Neural cell (in vitro differentiated cells): Measurements from ENCODE around the gene FARP1. TPM values are rescaled to one million over a fixed set of nuclear protein-coding genes. Genes with fewer than 3 reads are reported as not detected.

Source experiments
- H2AFZ ChIP-seq: fragments of 200-600, 300-800 bp; sonication (generic), shearing (Covaris generic); 2 replicates; pipeline ENCODE4 v1.6.0; 2014; ENCODE audit warnings: low read depth, mild to moderate bottlenecking, antibody characterized with exemption, low read length, moderate library complexity
- H3F3A ChIP-seq: fragments of 200-600 bp; shearing (Covaris generic); 2 replicates; pipeline ENCODE4 v1.6.1; 2016; ENCODE audit warnings: mild to moderate bottlenecking, moderate library complexity, mixed read lengths, antibody characterized with exemption, low read length; ENCODE audit not compliant: insufficient read depth, poor library complexity, severe bottlenecking
- H3K27ac ChIP-seq: fragments of 200-600, 300-800 bp; sonication (generic), shearing (Covaris generic); 2 replicates; pipeline ENCODE4 v1.5.1; 2014; ENCODE audit warnings: mild to moderate bottlenecking, low read length, moderate library complexity
- H3K27me3 ChIP-seq: fragments of 300-800, 200-600 bp; sonication (generic), shearing (Covaris generic); 2 replicates; pipeline ENCODE4 v1.6.0; 2014; ENCODE audit warnings: mild to moderate bottlenecking, low read depth, low read length, moderate library complexity; ENCODE audit not compliant: insufficient read depth
- H3K36me3 ChIP-seq: fragments of 300-800, 200-600 bp; sonication (generic), shearing (Covaris generic); 2 replicates; pipeline ENCODE4 v1.5.1; 2014; ENCODE audit warnings: mild to moderate bottlenecking, antibody characterized with exemption, low read length, moderate library complexity; ENCODE audit not compliant: insufficient read depth
- H3K4me2 ChIP-seq: fragments of 300-800, 200-600 bp; sonication (generic), shearing (Covaris generic); 2 replicates; pipeline ENCODE4 v1.6.0; 2014; ENCODE audit warnings: mild to moderate bottlenecking, low read length
- H3K4me3 ChIP-seq: fragments of 300-800, 200-600 bp; sonication (generic), shearing (Covaris generic); 2 replicates; pipeline ENCODE4 v1.5.1; 2014; ENCODE audit warnings: mild to moderate bottlenecking, low read length, moderate library complexity
- H3K79me2 ChIP-seq: fragments of 200-600 bp; shearing (Covaris generic); replicated peaks from 2 replicates; pipeline ENCODE4 v1.6.0; 2014; ENCODE audit warnings: mild to moderate bottlenecking, low read length, moderate library complexity; ENCODE audit not compliant: insufficient read depth
- H3K9ac ChIP-seq: fragments of 300-800, 200-600 bp; sonication (generic), shearing (Covaris generic); 2 replicates; pipeline ENCODE4 v1.6.1; 2016; ENCODE audit warnings: mild to moderate bottlenecking, low read length, mixed read lengths
- H3K9me2 ChIP-seq: fragments of 200-600 bp; shearing (Covaris generic); 2 replicates; pipeline ENCODE4 v1.6.1; 2016; ENCODE audit warnings: mild to moderate bottlenecking, low read length, mixed read lengths; ENCODE audit not compliant: insufficient read depth
- H3K9me3 ChIP-seq: fragments of 200-600, 300-800 bp; sonication (generic), shearing (Covaris generic); 2 replicates; pipeline ENCODE4 v1.6.1; 2016; ENCODE audit warnings: mild to moderate bottlenecking, mixed run types, low read length, moderate library complexity, mixed read lengths
- H4K20me1 ChIP-seq: fragments of 200-600 bp; shearing (Covaris generic); 2 replicates; pipeline ENCODE4 v1.6.1; 2016; ENCODE audit warnings: mild to moderate bottlenecking, mixed run types; ENCODE audit not compliant: insufficient read depth
- EP300 ChIP-seq: fragments of 450-650 bp; conservative IDR thresholded peaks from 2 replicates; pipeline ENCODE4 v1.6.1; 2014; ENCODE audit warnings: antibody characterized with exemption, mild to moderate bottlenecking, moderate library complexity; ENCODE audit not compliant: poor library complexity, severe bottlenecking
- EZH2 ChIP-seq: fragments of 200-600, 300-800 bp; shearing (Covaris generic), sonication (generic); IDR thresholded peaks from 2 replicates; pipeline ENCODE4 v1.6.1; 2014; ENCODE audit warnings: antibody characterized with exemption, low read length, borderline replicate concordance, mild to moderate bottlenecking; ENCODE audit not compliant: insufficient read depth, poor library complexity, severe bottlenecking
- MXI1 ChIP-seq: fragments of 450-650 bp; conservative IDR thresholded peaks from 2 replicates; pipeline ENCODE4 v1.6.1; 2014; ENCODE audit warnings: antibody characterized with exemption, mild to moderate bottlenecking; ENCODE audit not compliant: poor library complexity, severe bottlenecking
- POLR2AphosphoS5 ChIP-seq: IDR thresholded peaks from 2 replicates; pipeline ENCODE4 v1.6.1; 2012
- RAD21 ChIP-seq: fragments of 450-650 bp; conservative IDR thresholded peaks from 2 replicates; pipeline ENCODE4 v1.6.1; 2014; ENCODE audit warnings: antibody characterized with exemption, mild to moderate bottlenecking, moderate library complexity
- SMC3 ChIP-seq: fragments of 450-650 bp; conservative IDR thresholded peaks from 2 replicates; pipeline ENCODE4 v1.6.1; 2014; ENCODE audit warnings: antibody characterized with exemption, mild to moderate bottlenecking, moderate library complexity; ENCODE audit not compliant: poor library complexity
- TAF1 ChIP-seq: IDR thresholded peaks from 2 replicates; pipeline ENCODE4 v1.6.1; 2012; ENCODE audit warnings: low read depth
- polyA plus RNA-seq: library from polyadenylated mRNA; depleted of rRNA; stranded (reverse); fragments of >200 nt; gene quantifications from 2 replicates; pipeline ENCODE4 v1.2.3, GENCODE V29; 2014
- TF ChIP-seq, protein P1 (sequence below): fragments of 450-650 bp; IDR thresholded peaks from 2 replicates; pipeline ENCODE4 v1.5.1; 2014; ENCODE audit warnings: antibody characterized with exemption, mild to moderate bottlenecking, moderate library complexity; ENCODE audit not compliant: poor library complexity, severe bottlenecking
- TF ChIP-seq, protein P2 (sequence below): IDR thresholded peaks from 2 replicates; pipeline ENCODE4 v1.6.1; 2012; ENCODE audit warnings: borderline replicate concordance

Gene FARP1
- polyA plus RNA-seq, 1 donor from 2014 or later: 19.7 TPM

DNA sequence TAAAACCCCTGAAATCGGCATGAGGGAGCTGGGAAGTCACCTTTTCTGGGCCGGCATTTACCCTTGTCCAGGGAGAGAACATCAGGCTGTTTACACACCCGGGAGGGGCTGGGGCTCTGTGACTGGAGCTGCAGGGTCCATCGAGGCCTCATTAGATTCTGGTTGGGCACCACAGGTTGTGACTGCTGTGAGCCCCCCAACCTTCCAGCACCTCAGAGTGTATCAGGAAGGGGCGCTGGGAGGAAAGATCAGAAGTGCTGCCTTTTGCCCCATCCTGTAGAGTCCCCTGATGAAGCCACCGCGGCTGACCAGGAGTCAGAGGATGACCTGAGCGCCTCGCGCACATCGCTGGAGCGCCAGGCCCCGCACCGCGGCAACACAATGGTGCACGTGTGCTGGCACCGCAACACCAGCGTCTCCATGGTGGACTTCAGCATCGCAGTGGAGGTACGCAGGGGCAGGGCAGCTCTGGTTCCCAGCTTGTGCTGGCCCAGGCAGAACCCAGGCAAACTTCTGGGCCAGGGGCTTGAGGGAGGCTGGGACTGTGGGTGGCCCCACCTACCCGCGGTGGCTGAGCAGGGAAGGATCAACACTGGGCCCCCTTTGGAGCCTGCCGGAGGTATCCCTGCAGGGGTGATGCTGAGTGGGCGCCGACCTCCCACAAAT is 297.6 kb downstream of the FARP1 start:
- no peak overlapping the region for H2AFZ ChIP-seq
- no peaks in the 10 kb centered on the region for H4K20me1 ChIP-seq
- H3K4me3 ChIP-seq: no peak overlapping the region
- H3F3A ChIP-seq: no peaks in the 10 kb centered on the region
- H3K79me2 ChIP-seq: no peaks in the 10 kb centered on the region
- H3K27me3 ChIP-seq: no peaks in the 10 kb centered on the region
- H3K9ac ChIP-seq: no peak overlapping the region
- H3K9me2 ChIP-seq: no peaks in the 10 kb centered on the region
- H3K27ac ChIP-seq: no peak overlapping the region
- TF ChIP-seq, protein P1, sequence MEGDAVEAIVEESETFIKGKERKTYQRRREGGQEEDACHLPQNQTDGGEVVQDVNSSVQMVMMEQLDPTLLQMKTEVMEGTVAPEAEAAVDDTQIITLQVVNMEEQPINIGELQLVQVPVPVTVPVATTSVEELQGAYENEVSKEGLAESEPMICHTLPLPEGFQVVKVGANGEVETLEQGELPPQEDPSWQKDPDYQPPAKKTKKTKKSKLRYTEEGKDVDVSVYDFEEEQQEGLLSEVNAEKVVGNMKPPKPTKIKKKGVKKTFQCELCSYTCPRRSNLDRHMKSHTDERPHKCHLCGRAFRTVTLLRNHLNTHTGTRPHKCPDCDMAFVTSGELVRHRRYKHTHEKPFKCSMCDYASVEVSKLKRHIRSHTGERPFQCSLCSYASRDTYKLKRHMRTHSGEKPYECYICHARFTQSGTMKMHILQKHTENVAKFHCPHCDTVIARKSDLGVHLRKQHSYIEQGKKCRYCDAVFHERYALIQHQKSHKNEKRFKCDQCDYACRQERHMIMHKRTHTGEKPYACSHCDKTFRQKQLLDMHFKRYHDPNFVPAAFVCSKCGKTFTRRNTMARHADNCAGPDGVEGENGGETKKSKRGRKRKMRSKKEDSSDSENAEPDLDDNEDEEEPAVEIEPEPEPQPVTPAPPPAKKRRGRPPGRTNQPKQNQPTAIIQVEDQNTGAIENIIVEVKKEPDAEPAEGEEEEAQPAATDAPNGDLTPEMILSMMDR: no peak
- no peak for TF ChIP-seq MXI1
- TF ChIP-seq POLR2AphosphoS5: no peak
- no peak for TF ChIP-seq EP300
- TF ChIP-seq, protein P2, sequence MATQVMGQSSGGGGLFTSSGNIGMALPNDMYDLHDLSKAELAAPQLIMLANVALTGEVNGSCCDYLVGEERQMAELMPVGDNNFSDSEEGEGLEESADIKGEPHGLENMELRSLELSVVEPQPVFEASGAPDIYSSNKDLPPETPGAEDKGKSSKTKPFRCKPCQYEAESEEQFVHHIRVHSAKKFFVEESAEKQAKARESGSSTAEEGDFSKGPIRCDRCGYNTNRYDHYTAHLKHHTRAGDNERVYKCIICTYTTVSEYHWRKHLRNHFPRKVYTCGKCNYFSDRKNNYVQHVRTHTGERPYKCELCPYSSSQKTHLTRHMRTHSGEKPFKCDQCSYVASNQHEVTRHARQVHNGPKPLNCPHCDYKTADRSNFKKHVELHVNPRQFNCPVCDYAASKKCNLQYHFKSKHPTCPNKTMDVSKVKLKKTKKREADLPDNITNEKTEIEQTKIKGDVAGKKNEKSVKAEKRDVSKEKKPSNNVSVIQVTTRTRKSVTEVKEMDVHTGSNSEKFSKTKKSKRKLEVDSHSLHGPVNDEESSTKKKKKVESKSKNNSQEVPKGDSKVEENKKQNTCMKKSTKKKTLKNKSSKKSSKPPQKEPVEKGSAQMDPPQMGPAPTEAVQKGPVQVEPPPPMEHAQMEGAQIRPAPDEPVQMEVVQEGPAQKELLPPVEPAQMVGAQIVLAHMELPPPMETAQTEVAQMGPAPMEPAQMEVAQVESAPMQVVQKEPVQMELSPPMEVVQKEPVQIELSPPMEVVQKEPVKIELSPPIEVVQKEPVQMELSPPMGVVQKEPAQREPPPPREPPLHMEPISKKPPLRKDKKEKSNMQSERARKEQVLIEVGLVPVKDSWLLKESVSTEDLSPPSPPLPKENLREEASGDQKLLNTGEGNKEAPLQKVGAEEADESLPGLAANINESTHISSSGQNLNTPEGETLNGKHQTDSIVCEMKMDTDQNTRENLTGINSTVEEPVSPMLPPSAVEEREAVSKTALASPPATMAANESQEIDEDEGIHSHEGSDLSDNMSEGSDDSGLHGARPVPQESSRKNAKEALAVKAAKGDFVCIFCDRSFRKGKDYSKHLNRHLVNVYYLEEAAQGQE: no peak
- no peak for TF ChIP-seq TAF1
- TF ChIP-seq RAD21: no peak
- no peak for TF ChIP-seq EZH2
- no peak for TF ChIP-seq SMC3
- peaks cover 6% of the 10 kb centered on the region for H3K36me3 ChIP-seq
- H3K4me2 ChIP-seq: no peak overlapping the region
- no peaks in the 10 kb centered on the region for H3K9me3 ChIP-seq

DNA sequence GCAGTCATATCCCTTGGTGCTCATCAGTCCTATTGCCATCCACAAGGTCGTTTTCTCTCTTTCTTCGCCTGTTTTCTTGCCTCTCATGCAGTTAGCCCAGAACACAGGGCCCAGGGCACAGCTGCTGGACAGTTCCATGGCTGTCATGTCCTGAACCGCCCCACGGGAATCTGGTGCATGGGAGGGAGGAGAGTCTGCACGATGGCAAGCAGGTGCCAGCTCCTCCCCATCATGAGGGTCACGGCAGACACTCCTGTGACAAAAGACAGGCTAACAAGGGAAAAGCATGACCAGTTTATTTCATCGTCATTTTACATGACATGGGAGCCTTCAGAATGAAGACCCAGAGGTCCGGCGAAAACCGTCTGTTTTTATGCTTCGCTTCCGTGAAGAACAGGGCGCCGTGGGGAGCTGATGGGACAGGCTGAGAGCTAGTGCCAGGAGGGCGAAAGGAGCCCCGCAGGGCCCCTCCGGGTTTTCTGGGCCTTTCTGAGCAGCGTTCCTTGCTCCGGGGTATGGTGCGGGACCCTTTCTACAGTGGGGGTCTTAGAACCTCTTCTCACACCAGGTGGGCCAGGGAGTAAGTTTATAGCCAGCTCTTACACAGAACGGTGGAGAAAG is 298.3 kb downstream of the FARP1 start:
- Histone ChIP-seq H3K79me2 (no peaks in the 10 kb centered on the region), H2AFZ (no peak overlapping the region), H3K4me2 (no peak overlapping the region), H3K9ac (no peak overlapping the region), H3F3A (no peaks in the 10 kb centered on the region), H3K27ac (no peak overlapping the region), H3K9me3 (no peaks in the 10 kb centered on the region), H4K20me1 (no peaks in the 10 kb centered on the region), H3K36me3 (peaks cover 6% of the 10 kb centered on the region), H3K9me2 (no peaks in the 10 kb centered on the region), H3K4me3 (no peak overlapping the region), H3K27me3 (no peaks in the 10 kb centered on the region)
- TF ChIP-seq MXI1: no peak
- TF ChIP-seq, protein P2: no peak
- TF ChIP-seq, protein P1: no peak
- TF ChIP-seq POLR2AphosphoS5: no peak
- no peak for TF ChIP-seq SMC3
- TF ChIP-seq TAF1: no peak
- no peak for TF ChIP-seq RAD21
- TF ChIP-seq EZH2: no peak
- no peak for TF ChIP-seq EP300
